Loucy (cell line): ENCODE data around the gene SPDYE2B.
"Not testable (repeated sequence)": the region's sequence is repeated elsewhere in the genome, so short reads cannot be mapped to it uniquely, and the experiment has no call there.

Experiments
- H2AFZ ChIP-seq: fragments of 200-600 bp; sonication (generic); 2 replicates; pipeline ENCODE4 v1.6.0; 2016; ENCODE audit warnings: antibody characterized with exemption, mild to moderate bottlenecking, low read length, moderate library complexity
- H3F3A ChIP-seq: fragments of 200-600 bp; 2 replicates; pipeline ENCODE4 v1.6.0; 2016; ENCODE audit warnings: antibody characterized with exemption, low read depth, mild to moderate bottlenecking
- H3K27me3 ChIP-seq: fragments of 200-600 bp; sonication (generic); 2 replicates; pipeline ENCODE4 v1.6.1; 2014; ENCODE audit warnings: low read length, mild to moderate bottlenecking; ENCODE audit not compliant: insufficient read depth, poor library complexity, severe bottlenecking
- H3K36me3 ChIP-seq: fragments of 200-600 bp; sonication (generic); 2 replicates; pipeline ENCODE4 v1.6.1; 2016; ENCODE audit warnings: low read length; ENCODE audit not compliant: insufficient read depth
- H3K4me1 ChIP-seq: fragments of 200-600 bp; sonication (generic); 2 replicates; pipeline ENCODE4 v1.5.1; 2014; ENCODE audit warnings: low read length, mild to moderate bottlenecking; ENCODE audit not compliant: insufficient read depth, poor library complexity, severe bottlenecking
- H3K4me2 ChIP-seq: fragments of 200-600 bp; sonication (generic); 2 replicates; pipeline ENCODE4 v1.6.0; 2014; ENCODE audit warnings: antibody characterized with exemption, low read length, low read depth, mild to moderate bottlenecking; ENCODE audit not compliant: poor library complexity, severe bottlenecking
- H3K4me3 ChIP-seq: fragments of 200-600 bp; sonication (generic); 2 replicates; pipeline ENCODE4 v1.5.1; 2014; ENCODE audit warnings: low read length, mild to moderate bottlenecking, mixed read lengths; ENCODE audit not compliant: poor library complexity, severe bottlenecking
- H3K79me2 ChIP-seq: fragments of 200-600 bp; sonication (generic); 2 replicates; pipeline ENCODE4 v1.6.1; 2014; ENCODE audit warnings: low read length; ENCODE audit not compliant: insufficient read depth
- H3K9ac ChIP-seq: fragments of 200-600 bp; sonication (generic); 2 replicates; pipeline ENCODE4 v1.6.0; 2014; ENCODE audit warnings: mild to moderate bottlenecking, low read depth, low read length, moderate library complexity; ENCODE audit not compliant: poor library complexity, severe bottlenecking
- H3K9me2 ChIP-seq: fragments of 200-600 bp; sonication (generic); replicated peaks from 2 replicates; pipeline ENCODE4 v1.6.1; 2016; ENCODE audit warnings: low read depth, low read length, mixed read lengths
- H3K9me3 ChIP-seq: fragments of 200-600 bp; sonication (generic); 2 replicates; pipeline ENCODE4 v1.6.1; 2014; ENCODE audit warnings: mild to moderate bottlenecking, antibody characterized with exemption, low read length, low read depth; ENCODE audit not compliant: insufficient read depth
- H4K20me1 ChIP-seq: fragments of 200-600 bp; sonication (generic); 2 replicates; pipeline ENCODE4 v1.6.0; 2014; ENCODE audit warnings: antibody characterized with exemption, low read length, mild to moderate bottlenecking; ENCODE audit not compliant: insufficient read depth, poor library complexity, severe bottlenecking

SPDYE2B gene

GRCh38 chr7:102627271-102627904, 22.7 kb upstream of the SPDYE2B start:
- H3K4me2 ChIP-seq, H3K9ac ChIP-seq, H3K9me2 ChIP-seq, H3F3A ChIP-seq, H3K36me3 ChIP-seq, H3K79me2 ChIP-seq, H3K4me3 ChIP-seq, H4K20me1 ChIP-seq, H3K4me1 ChIP-seq, H3K27me3 ChIP-seq, H3K9me3 ChIP-seq, H2AFZ ChIP-seq: not testable (repeated sequence)

- H3K9me2 ChIP-seq, H3K36me3 ChIP-seq, H2AFZ ChIP-seq: not testable (repeated sequence)
Observed at GRCh38 chr7:102630622-102631021, 19.5 kb upstream of the SPDYE2B start.

GRCh38 chr7:102634299-102634698, 15.8 kb upstream of the SPDYE2B start:
- H3K4me1 ChIP-seq, H4K20me1 ChIP-seq, H3K9ac ChIP-seq, H3K36me3 ChIP-seq, H3F3A ChIP-seq, H2AFZ ChIP-seq, H3K9me2 ChIP-seq, H3K4me3 ChIP-seq, H3K27me3 ChIP-seq, H3K4me2 ChIP-seq, H3K79me2 ChIP-seq, H3K9me3 ChIP-seq: not testable (repeated sequence)

More at GRCh38 chr7:102630622-102631021, 19.5 kb upstream of the SPDYE2B start:
- H3K9ac ChIP-seq, H4K20me1 ChIP-seq, H3F3A ChIP-seq, H3K9me3 ChIP-seq, H3K4me3 ChIP-seq, H3K27me3 ChIP-seq, H3K79me2 ChIP-seq, H3K4me1 ChIP-seq, H3K4me2 ChIP-seq: not testable (repeated sequence)

- not testable (repeated sequence) for H2AFZ ChIP-seq, H3K9ac ChIP-seq, H3K79me2 ChIP-seq, H3K36me3 ChIP-seq, H3K4me1 ChIP-seq, H3K9me3 ChIP-seq, H3K9me2 ChIP-seq, H4K20me1 ChIP-seq, H3K4me2 ChIP-seq, H3F3A ChIP-seq, H3K4me3 ChIP-seq, H3K27me3 ChIP-seq
Observed at GRCh38 chr7:102635354-102635753, 14.8 kb upstream of the SPDYE2B start.

GRCh38 chr7:102636956-102637355, 13.2 kb upstream of the SPDYE2B start:
- not testable (repeated sequence) for H3K4me3 ChIP-seq, H3K79me2 ChIP-seq, H3K4me2 ChIP-seq, H2AFZ ChIP-seq, H3K36me3 ChIP-seq, H3F3A ChIP-seq, H4K20me1 ChIP-seq, H3K4me1 ChIP-seq, H3K9me2 ChIP-seq, H3K27me3 ChIP-seq, H3K9me3 ChIP-seq, H3K9ac ChIP-seq

- not testable (repeated sequence) for H3K79me2 ChIP-seq, H3K9me3 ChIP-seq, H4K20me1 ChIP-seq, H3K27me3 ChIP-seq, H3K36me3 ChIP-seq, H3K9ac ChIP-seq, H3K4me3 ChIP-seq, H3K4me1 ChIP-seq, H3F3A ChIP-seq, H2AFZ ChIP-seq, H3K9me2 ChIP-seq, H3K4me2 ChIP-seq
Observed at GRCh38 chr7:102638848-102639247, 11.3 kb upstream of the SPDYE2B start.

- not testable (repeated sequence) for H3K4me3 ChIP-seq, H3K79me2 ChIP-seq, H3K4me1 ChIP-seq, H3K9ac ChIP-seq, H3K4me2 ChIP-seq, H3K9me2 ChIP-seq, H3K27me3 ChIP-seq, H3K9me3 ChIP-seq, H3K36me3 ChIP-seq, H2AFZ ChIP-seq, H4K20me1 ChIP-seq, H3F3A ChIP-seq
Observed at GRCh38 chr7:102642691-102643090, 7.4 kb upstream of the SPDYE2B start, which contains the start of gene UPK3BL1. Gene UPK3BL1, minus strand, starts transcription at chr7:102642791. Its CDS starts 50 bp downstream, at chr7:102642741.
